Measurements from ENCODE around the gene SLC13A4.
A peak's percentile ranks its signal among the peaks of the same experiment; 100 is the strongest.

The SLC13A4 gene

GRCh38 chr7:135771051-135771450 is 43.1 kb upstream of the SLC13A4 start:
- no peak for TF ChIP-seq CTCF (IDR thresholded peaks at IDR 0.05; ENCODE audit: insufficient read depth, low read depth, low read length, missing control alignments)
- DNase-seq (ENCODE audit: low read depth) = no peak
- H3K4me3 ChIP-seq (ENCODE audit: low read length) = no peak overlapping the region

GRCh38 chr7:135770139-135770710 is 42.2 kb upstream of the SLC13A4 start:
- no peak for TF ChIP-seq CTCF (IDR thresholded peaks at IDR 0.05; ENCODE audit: insufficient read depth, low read depth, low read length, missing control alignments)
- H3K4me3 ChIP-seq (ENCODE audit: low read length) = no peak overlapping the region
- no peak for DNase-seq (ENCODE audit: low read depth)

GRCh38 chr7:135769005-135769802 is 41.2 kb upstream of the SLC13A4 start:
- no peak overlapping the region for H3K4me3 ChIP-seq (ENCODE audit: low read length)
- TF ChIP-seq CTCF (IDR thresholded peaks at IDR 0.05; ENCODE audit: insufficient read depth, low read depth, low read length, missing control alignments) = no peak
- no peak for DNase-seq (ENCODE audit: low read depth)

GRCh38 chr7:135768467-135768866 is 40.5 kb upstream of the SLC13A4 start:
- TF ChIP-seq CTCF (IDR thresholded peaks at IDR 0.05; ENCODE audit: insufficient read depth, low read depth, low read length, missing control alignments) = no peak
- H3K4me3 ChIP-seq (ENCODE audit: low read length) = no peak overlapping the region
- no peak for DNase-seq (ENCODE audit: low read depth)

GRCh38 chr7:135768064-135768463 is 40.1 kb upstream of the SLC13A4 start:
- TF ChIP-seq CTCF (IDR thresholded peaks at IDR 0.05; ENCODE audit: insufficient read depth, low read depth, low read length, missing control alignments) = no peak
- DNase-seq (ENCODE audit: low read depth) = no peak
- no peak overlapping the region for H3K4me3 ChIP-seq (ENCODE audit: low read length)

- H3K4me3 ChIP-seq (ENCODE audit: low read length) = no peak overlapping the region
- no peak for TF ChIP-seq CTCF (IDR thresholded peaks at IDR 0.05; ENCODE audit: insufficient read depth, low read depth, low read length, missing control alignments)
- peak; percentile 38 for DNase-seq (ENCODE audit: low read depth)
These were observed 35.3 kb upstream of the SLC13A4 start for GRCh38 chr7:135763261-135763660.
